NOMO-1 treated with dmso at 0.1 percent for 144 hours (cell line): ENCODE measurements around the gene MASTL.

ENCODE experiments used
- DNase-seq: peaks from one replicate; lab custom pipeline; 2025; ENCODE audit not compliant: unreplicated experiment; lab: John Stamatoyannopoulos, UW

MASTL gene

GRCh38 chr10:27225011-27225590 is 69.9 kb downstream of the MASTL start:
- DNase-seq: no peak

GRCh38 chr10:27225642-27226257 is 70.6 kb downstream of the MASTL start:
- no peak for DNase-seq

- DNase-seq: no peak
These were observed 74.9 kb downstream of the MASTL start for GRCh38 chr10:27230022-27230421.

- DNase-seq: no peak
These were observed 80.6 kb downstream of the MASTL start for GRCh38 chr10:27235706-27236105.
